Adipocyte (in vitro differentiated cells): ENCODE results near the gene PSIP1.
A peak's percentile ranks its signal among the peaks of the same experiment; 100 is the strongest.
"Not testable (repeated sequence)": the region's sequence is repeated elsewhere in the genome, so short reads cannot be mapped to it uniquely, and the experiment has no call there.

Experiments
- DNase-seq: peaks from one replicate; pipeline ENCODE4 v3.0.0-alpha.2; 2015; ENCODE audit warnings: low read depth
- H3K27me3 ChIP-seq: replicated peaks from 2 replicates; pipeline ENCODE4 v1.7.0; 2013; ENCODE audit warnings: mild to moderate bottlenecking, low read length, moderate library complexity; ENCODE audit not compliant: control insufficient read depth, insufficient read depth
- H3K36me3 ChIP-seq: 2 replicates; pipeline ENCODE4 v1.7.0; 2013; ENCODE audit warnings: low read length, mild to moderate bottlenecking, moderate library complexity; ENCODE audit not compliant: control insufficient read depth, insufficient read depth, severe bottlenecking
- H3K4me1 ChIP-seq: 2 replicates; pipeline ENCODE4 v1.7.0; 2013; ENCODE audit warnings: mild to moderate bottlenecking, low read length, moderate library complexity; ENCODE audit not compliant: control insufficient read depth, insufficient read depth
- H3K4me3 ChIP-seq: 2 replicates; pipeline ENCODE4 v1.7.0; 2013; ENCODE audit warnings: mild to moderate bottlenecking, low read length, moderate library complexity
- H3K9ac ChIP-seq: 2 replicates; pipeline ENCODE4 v1.7.0; 2013; ENCODE audit warnings: mild to moderate bottlenecking, low read length, moderate library complexity
- H3K9me3 ChIP-seq: 2 replicates; pipeline ENCODE4 v1.7.0; 2013; ENCODE audit warnings: mild to moderate bottlenecking, low read length, moderate library complexity; ENCODE audit not compliant: control insufficient read depth

PSIP1 gene

DNA sequence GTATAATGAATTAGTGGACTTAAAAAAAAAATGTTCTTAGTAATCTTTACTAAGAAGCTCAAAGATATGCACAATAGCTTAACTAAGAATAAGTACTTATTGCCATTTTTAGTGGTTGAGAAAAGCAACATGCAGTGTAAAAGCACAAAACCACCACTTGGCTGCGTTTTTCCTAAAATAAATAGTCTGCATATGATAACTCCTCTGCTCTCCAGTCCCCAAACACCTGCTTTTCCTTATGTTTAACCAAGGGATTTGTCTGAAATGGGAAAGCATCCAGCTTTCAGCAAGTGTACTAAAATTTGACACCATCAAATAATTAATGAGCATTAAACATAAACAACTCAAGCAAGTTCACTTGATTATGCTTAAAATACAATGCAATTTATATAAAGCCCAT lies 41.4 kb downstream of the PSIP1 start:
- Histone ChIP-seq H3K36me3 (peaks cover 55% of the 10 kb centered on the region), H3K4me1 (peaks cover 5% of the 10 kb centered on the region), H3K9me3 (peaks cover 3% of the 10 kb centered on the region), H3K4me3 (no peak overlapping the region), H3K27me3 (no peaks in the 10 kb centered on the region), H3K9ac (no peak overlapping the region)
- no peak for DNase-seq

DNA sequence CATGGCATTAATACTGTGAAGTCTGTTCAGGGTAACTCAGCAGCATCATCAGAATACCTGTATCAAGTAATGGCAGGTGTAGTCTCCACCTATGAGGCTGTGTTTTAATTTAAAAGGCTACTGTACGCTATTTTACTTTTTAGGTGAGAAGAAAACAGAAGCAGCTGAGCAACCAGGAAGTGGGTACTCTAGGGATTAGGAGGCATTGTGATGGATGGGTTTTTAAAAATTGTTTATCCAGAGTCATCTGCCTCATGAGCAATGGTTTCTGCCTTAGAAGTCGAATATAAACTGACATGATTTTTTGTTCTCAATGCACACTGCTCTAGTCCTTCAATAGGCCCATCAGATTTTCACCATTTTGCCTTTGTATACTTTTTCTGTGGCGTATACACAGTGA lies 42.6 kb downstream of the PSIP1 start:
- Histone ChIP-seq H3K27me3 (no peaks in the 10 kb centered on the region), H3K36me3 (peaks cover 59% of the 10 kb centered on the region), H3K4me1 (peaks cover 5% of the 10 kb centered on the region), H3K9me3 (peaks cover 3% of the 10 kb centered on the region), H3K4me3 (no peak overlapping the region), H3K9ac (no peak overlapping the region)
- DNase-seq = no peak

DNA sequence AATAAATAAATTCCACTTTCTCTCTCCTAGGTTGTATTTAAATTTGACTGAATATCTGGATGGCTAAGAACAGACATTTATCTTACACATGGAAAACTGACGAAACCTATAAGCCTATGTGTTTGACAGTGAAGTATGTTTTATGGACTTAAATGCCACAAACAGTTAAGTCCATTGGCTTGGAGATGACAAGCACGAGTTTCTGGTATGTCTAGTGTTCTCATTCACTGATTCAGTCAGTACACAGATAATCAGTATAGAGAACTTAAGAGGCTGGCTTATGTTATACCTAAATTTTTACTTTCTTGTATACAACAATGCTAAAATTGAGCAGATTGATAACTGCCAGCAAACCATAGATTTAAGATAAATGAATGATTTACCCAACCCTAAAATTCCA lies 49.2 kb downstream of the PSIP1 start:
- Histone ChIP-seq H3K27me3 (no peaks in the 10 kb centered on the region), H3K9me3 (peaks cover 3% of the 10 kb centered on the region), H3K4me3 (no peak overlapping the region), H3K36me3 (peaks cover 88% of the 10 kb centered on the region), H3K9ac (no peak overlapping the region), H3K4me1 (peaks cover 6% of the 10 kb centered on the region)
- DNase-seq = no peak

DNA sequence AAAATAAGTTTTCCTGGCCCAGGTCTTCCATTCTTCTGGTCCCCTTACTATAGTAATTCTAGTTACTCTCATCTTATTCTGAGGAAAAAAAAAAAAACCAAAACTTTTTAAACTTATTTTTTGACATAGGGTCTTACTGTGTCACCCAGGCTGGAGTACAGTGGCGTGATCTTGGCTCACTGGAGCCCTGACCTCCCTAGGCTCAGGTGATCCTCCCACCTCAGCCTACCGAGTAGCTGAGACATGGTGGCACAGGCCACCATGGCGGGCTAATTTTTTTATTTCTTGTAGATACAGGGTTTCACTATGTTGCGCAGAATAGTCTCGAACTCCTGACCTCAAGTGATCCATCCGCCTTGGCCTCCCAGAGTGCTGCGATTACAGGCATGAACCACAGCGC lies 49.7 kb downstream of the PSIP1 start:
- no peak for DNase-seq
- Histone ChIP-seq H3K27me3 (no peaks in the 10 kb centered on the region), H3K36me3 (peaks cover 88% of the 10 kb centered on the region), H3K9ac (no peak overlapping the region), H3K9me3 (peaks cover 3% of the 10 kb centered on the region), H3K4me1 (peaks cover 6% of the 10 kb centered on the region), H3K4me3 (no peak overlapping the region)

DNA sequence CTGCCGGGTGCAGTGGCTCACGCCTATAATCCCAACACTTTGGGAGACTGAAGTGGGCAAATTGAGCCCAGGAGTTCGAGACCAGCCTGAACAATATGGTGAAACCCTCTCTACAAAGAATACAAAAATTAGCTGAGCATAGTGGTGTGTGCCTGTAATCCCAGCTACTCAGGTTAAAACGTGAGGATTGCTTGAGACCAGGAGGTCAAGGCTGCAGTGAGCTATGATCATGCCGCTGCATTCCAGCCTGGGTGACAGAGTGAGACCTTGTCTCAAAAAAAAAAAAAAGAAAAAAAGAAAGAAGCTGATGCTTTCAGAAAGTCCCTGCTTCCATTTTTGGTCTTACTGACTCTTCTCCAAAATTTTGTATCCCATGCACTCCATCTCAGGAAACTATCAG lies 56.8 kb downstream of the PSIP1 start:
- H3K4me1 ChIP-seq = no peaks in the 10 kb centered on the region
- H3K27me3 ChIP-seq = no peaks in the 10 kb centered on the region
- H3K4me3 ChIP-seq = no peak overlapping the region
- no peak overlapping the region for H3K9ac ChIP-seq
- no peak for DNase-seq
- H3K9me3 ChIP-seq = no peaks in the 10 kb centered on the region
- H3K36me3 ChIP-seq = peaks cover 89% of the 10 kb centered on the region

DNA sequence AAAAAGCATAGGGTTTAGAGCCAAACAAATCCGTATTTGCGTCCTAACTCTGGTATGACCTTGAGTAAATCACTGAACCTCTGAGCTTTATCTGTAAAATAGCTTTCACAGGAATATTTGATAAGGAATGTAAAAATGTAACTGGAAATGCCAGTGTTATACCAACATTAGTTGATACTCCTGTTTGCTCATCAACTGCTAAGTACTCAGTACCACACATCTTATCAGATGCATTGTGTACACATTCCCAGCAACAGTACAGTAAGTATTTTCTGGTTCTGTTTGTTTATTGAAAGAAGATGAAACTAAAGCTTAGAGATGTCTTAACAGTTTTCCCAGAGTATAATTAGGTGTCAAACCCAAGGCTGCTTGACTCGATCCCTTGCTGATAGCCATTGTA lies 66.6 kb downstream of the PSIP1 start:
- DNase-seq = no peak
- no peaks in the 10 kb centered on the region for H3K4me1 ChIP-seq
- H3K9ac ChIP-seq = no peak overlapping the region
- H3K27me3 ChIP-seq = no peaks in the 10 kb centered on the region
- no peaks in the 10 kb centered on the region for H3K9me3 ChIP-seq
- peaks cover 74% of the 10 kb centered on the region for H3K36me3 ChIP-seq
- no peak overlapping the region for H3K4me3 ChIP-seq

DNA sequence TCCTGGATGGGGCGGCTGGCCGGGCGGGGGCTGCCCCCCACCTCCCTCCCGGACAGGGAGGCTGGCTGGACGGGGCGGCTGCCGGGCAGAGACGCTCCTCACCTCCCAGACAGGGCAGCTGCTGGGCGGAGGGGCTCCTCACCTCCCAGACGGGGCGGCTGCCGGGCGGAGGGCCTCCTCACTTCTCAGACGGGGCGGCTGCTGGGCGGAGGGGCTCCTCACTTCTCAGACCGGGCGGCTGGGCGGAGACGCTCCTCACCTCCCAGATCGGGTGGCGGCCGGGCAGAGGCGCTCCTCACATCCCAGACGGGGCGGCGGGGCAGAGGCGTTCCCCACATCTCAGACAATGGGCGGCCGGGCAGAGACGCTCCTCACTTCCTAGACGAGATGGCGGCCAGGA lies 68.5 kb downstream of the PSIP1 start:
- H3K27me3 ChIP-seq, H3K9ac ChIP-seq, DNase-seq, H3K4me1 ChIP-seq, H3K9me3 ChIP-seq, H3K4me3 ChIP-seq: not testable (repeated sequence)
- peaks cover 68% of the 10 kb centered on the region for H3K36me3 ChIP-seq

DNA sequence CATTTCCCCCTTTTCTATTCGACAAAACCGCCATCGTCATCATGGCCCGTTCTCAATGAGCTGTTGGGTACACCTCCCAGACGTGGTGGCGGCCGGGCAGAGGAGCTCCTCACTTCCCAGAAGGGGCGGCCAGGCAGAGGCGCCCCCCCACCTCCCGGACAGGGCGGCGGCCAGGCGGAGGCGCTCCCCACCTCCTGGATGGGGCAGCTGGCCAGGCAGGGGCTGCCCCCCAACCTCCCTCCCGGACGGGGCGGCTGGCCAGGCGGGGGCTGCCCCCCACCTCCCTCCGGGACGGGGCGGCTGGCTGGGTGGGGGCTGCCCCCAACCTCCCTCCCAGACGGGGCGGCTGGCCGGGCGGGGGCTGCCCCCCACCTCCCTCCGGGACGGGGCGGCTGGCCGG lies 68.9 kb downstream of the PSIP1 start:
- H3K4me1 ChIP-seq, H3K9ac ChIP-seq, DNase-seq, H3K27me3 ChIP-seq, H3K9me3 ChIP-seq, H3K4me3 ChIP-seq: not testable (repeated sequence)
- H3K36me3 ChIP-seq = peaks cover 66% of the 10 kb centered on the region

DNA sequence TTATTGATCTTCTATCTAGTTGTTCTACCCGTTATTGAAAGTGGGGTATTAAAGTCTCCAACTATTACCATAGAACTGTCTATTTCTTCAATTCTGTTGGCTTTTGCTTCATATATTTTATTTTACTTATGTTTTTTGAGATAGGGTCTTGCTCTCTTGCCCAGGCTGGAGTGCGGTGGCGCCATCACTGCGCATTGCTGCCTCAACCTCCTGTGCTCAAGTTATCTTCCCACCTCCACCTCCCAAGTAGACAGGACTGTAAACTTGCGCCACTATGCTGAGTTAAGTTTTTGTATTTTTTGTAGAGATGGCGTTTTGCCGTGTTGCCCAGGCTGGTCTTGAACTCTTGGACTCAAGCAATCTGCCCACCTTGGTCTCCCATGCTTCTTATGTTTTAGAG lies 71.9 kb downstream of the PSIP1 start:
- Histone ChIP-seq H3K27me3 (no peaks in the 10 kb centered on the region), H3K4me1 (no peaks in the 10 kb centered on the region), H3K4me3 (no peak overlapping the region), H3K9me3 (no peaks in the 10 kb centered on the region), H3K36me3 (peaks cover 58% of the 10 kb centered on the region), H3K9ac (no peak overlapping the region)
- no peak for DNase-seq

DNA sequence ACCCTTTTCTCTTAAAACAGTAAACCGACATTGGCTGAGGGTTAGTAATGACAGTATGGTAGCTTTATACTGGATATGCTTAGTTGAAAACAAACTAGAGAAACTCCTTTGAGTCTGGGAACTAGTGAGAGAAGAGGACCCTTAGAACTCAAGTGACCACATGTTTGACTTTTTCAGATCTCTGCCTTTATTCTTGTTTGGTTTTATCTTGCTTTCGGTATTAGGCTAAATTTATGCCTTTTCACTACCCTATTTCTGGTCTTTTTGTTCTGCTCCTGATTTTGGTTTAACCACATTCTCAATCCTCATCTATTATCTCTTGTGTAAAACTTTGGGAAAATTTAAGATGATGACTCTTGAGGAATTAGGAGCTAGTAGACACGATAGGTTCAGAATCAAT lies 77.1 kb downstream of the PSIP1 start:
- Histone ChIP-seq H3K9me3 (no peaks in the 10 kb centered on the region), H3K4me1 (no peaks in the 10 kb centered on the region), H3K9ac (no peak overlapping the region), H3K4me3 (no peak overlapping the region), H3K27me3 (no peaks in the 10 kb centered on the region), H3K36me3 (peaks cover 45% of the 10 kb centered on the region)
- DNase-seq = no peak

DNA sequence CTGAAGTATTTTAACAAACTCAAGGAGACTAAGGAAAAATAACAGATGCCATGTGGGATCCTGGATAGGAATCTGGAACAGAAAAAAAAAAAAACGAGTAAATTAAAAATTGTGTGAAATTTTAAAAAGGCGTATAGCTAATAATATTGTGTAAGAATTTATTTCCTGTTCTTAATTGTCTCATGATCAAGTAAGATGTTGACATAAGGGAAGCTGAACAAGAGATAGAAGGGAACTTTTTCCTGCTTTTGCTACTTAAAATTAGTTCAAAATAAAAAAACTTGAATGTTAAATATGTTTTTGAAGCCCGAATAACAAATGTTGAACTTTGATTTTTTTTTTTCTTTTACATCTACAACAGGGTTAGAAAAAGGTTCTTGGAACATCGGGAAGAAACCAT lies 77.6 kb downstream of the PSIP1 start:
- no peak overlapping the region for H3K4me3 ChIP-seq
- peaks cover 44% of the 10 kb centered on the region for H3K36me3 ChIP-seq
- no peaks in the 10 kb centered on the region for H3K9me3 ChIP-seq
- DNase-seq = no peak
- no peaks in the 10 kb centered on the region for H3K4me1 ChIP-seq
- H3K9ac ChIP-seq = no peak overlapping the region
- H3K27me3 ChIP-seq = no peaks in the 10 kb centered on the region

DNA sequence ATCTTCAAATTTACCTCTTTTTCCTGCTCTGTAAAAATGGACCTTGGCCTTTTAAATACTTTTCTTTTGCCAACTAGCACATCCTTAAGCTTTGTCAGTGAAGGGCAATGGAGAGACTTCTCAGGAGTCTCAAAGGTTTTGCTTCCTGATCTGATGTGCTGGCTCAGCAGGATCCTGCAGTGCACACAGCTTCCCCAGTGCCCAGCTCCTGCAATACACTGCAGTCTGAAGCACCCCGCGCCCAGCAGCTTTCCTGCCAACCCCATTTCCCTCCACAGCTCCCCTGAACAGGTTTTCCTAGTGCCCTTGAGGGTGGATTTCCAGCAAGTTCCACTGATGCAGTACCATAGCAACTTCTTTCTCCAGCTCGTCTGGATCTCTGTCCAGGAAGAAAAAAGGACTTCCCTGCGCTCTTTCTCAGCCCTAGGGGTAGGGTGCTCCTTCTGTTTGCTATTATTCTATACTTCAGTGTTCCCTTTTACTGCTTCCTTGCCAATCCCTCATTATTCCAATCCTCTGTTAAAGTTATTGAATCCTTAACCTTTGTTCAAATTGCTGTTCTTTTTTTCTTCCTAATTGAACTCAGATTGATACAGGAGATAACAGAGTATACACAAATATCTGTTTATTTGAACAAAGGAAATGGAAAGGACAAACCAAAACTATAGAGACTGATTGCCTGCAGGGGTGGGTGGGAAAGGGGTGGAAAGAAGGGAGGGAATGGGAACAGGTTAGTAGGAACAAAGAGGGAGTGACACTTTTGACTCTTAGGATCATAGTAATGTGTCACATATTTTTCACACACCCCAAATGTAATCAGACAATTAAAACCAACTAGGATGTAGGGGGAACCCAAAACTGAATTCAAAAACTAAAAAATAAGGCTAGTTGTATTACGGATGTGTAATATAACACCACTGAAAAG lies 79.6 kb downstream of the PSIP1 start:
- H3K36me3 ChIP-seq = peaks cover 38% of the 10 kb centered on the region
- H3K4me3 ChIP-seq = no peak overlapping the region
- DNase-seq = peak; percentile 14
- H3K4me1 ChIP-seq = no peaks in the 10 kb centered on the region
- no peak overlapping the region for H3K9ac ChIP-seq
- H3K9me3 ChIP-seq = no peaks in the 10 kb centered on the region
- H3K27me3 ChIP-seq = no peaks in the 10 kb centered on the region
